ENCODE data around the gene COX4I2. TPM values are rescaled to one million over a fixed set of nuclear protein-coding genes. Genes with fewer than 3 reads are reported as not detected.

The COX4I2 gene
- total RNA-seq, 1 donor from 2014 or later, result 61.4 TPM

- DNase-seq (ENCODE audit: low spot score in 2 of 2), result no peak
- no peak for TF ChIP-seq CTCF (IDR thresholded peaks at IDR 0.05)
- Histone ChIP-seq H3K9me3 (no peaks in the 10 kb centered on the region), H3K27me3 (no peaks in the 10 kb centered on the region), H3K4me1 (peaks cover 4 to 44% of the 10 kb centered on the region in 2 donors), H3K27ac (peak overlapping the region in 1 of 2 donors; percentile 96), H3K4me3 (no peak overlapping the region), H3K36me3 (peaks cover 11 to 26% of the 10 kb centered on the region in 2 donors)
- intact Hi-C loops (cut with DNase I), result no loop called here
Measured at GRCh38 chr20:31693402-31693801, 55.7 kb downstream of the COX4I2 start.

DNA sequence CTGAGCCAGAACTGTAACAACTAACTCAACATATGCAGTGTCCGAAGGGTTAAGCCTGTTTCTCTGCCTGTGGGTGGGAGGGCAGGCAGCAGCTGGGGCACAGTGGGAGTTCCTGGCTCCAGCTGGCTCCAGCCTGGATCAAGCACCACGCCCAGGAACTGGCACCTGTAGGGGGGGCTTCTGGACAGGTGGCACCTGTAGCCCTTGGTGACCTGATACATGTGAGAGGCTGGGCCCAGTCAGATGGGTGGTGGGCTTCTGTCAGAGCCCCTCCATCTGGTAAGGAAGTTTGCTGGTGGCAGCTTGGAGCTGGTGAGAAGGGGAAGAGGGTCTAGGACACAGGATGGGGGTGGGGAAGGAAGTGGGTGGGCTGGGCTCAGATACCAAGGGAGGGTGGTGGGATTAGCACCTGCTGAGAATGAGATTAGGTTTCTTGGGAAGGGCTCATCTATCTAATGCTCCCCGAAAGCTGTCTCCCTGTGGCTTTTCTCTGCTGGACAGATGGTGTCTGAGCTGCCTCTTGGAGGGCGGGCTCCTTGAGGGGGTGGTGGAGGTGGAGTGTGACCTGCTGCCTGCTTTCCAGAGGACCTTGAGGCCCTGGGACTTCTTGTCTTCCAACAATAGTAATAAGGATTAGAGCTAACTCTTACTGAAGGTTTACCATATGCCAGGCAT is 56.4 kb downstream of the COX4I2 start:
- intact Hi-C loops (cut with DNase I), result no loop called here
- Histone ChIP-seq H3K4me1 (peaks cover 10 to 51% of the 10 kb centered on the region in 2 donors), H3K36me3 (peaks cover 9 to 26% of the 10 kb centered on the region in 2 donors), H3K27me3 (no peaks in the 10 kb centered on the region), H3K27ac (peak overlapping the region; percentile 74 to 96), H3K9me3 (no peaks in the 10 kb centered on the region), H3K4me3 (no peak overlapping the region)
- DNase-seq (ENCODE audit: low spot score in 2 of 2), result no peak
- no peak for TF ChIP-seq CTCF (IDR thresholded peaks at IDR 0.05)

Other genes starting within 250 kb of the COX4I2 start
- not detected for gene DEFB119, start 247.3 kb upstream of the COX4I2 start, total RNA-seq
- not detected for gene DEFB121, start 231.7 kb upstream of the COX4I2 start, total RNA-seq
- gene DEFB123, start 197.3 kb upstream of the COX4I2 start, total RNA-seq, result not detected
- not detected for gene DEFB124, start 162.8 kb upstream of the COX4I2 start, total RNA-seq
- gene REM1, start 162.6 kb upstream of the COX4I2 start, total RNA-seq, result 31.0 TPM
- gene HM13, start 123.5 kb upstream of the COX4I2 start, total RNA-seq, result 84.9 TPM
- gene ID1, start 32.6 kb upstream of the COX4I2 start, total RNA-seq, result 3,326 TPM
- 200 TPM for gene BCL2L1, start 85.0 kb downstream of the COX4I2 start, total RNA-seq
- not detected for gene TPX2, start 101.4 kb downstream of the COX4I2 start, total RNA-seq
- gene MYLK2, start 181.4 kb downstream of the COX4I2 start, total RNA-seq, result not detected
- 21.8 TPM for gene FOXS1, start 207.7 kb downstream of the COX4I2 start, total RNA-seq
- gene DUSP15, start 232.6 kb downstream of the COX4I2 start, total RNA-seq, result 13.0 TPM
- not detected for gene TTLL9, start 232.7 kb downstream of the COX4I2 start, total RNA-seq